OCI-LY3 (cell line): ENCODE measurements around the gene IGFBP4.

ENCODE experiments used
- EZH2phosphoT487 ChIP-seq: fragments of 200-600 bp; shearing (Covaris generic); IDR thresholded peaks from 2 replicates; pipeline ENCODE4 v1.6.1; 2018; ENCODE audit warnings: antibody characterized with exemption, mixed run types, low read depth
- TF ChIP-seq, protein P1 (sequence below): fragments of 200-600, 300-600 bp; sonication (generic); IDR thresholded peaks from 2 replicates; pipeline ENCODE4 v1.5.1; 2014; ENCODE audit warnings: antibody characterized with exemption, low read length, low read depth

DNA sequence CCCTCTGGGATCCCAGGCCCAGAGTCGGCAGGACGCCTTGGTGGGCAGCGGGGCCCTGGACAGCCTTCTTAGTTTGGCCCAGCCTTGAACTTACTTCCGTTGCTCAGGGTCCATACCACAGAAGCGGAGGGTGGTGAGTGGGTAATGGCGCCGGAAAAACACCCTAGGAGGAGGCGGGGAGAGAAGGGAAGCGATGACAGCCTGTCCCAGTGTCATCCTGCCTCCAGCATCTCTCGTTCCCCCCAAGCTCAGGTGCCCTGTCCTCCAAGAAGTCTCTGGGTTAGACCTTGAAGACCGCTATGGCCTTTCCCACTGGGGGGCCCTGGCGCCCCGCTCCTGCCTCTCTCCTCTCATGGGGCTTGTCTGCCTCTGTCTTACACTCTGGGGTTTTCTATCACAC, 35.2 kb downstream of the IGFBP4 start:
- TF ChIP-seq, protein P1, sequence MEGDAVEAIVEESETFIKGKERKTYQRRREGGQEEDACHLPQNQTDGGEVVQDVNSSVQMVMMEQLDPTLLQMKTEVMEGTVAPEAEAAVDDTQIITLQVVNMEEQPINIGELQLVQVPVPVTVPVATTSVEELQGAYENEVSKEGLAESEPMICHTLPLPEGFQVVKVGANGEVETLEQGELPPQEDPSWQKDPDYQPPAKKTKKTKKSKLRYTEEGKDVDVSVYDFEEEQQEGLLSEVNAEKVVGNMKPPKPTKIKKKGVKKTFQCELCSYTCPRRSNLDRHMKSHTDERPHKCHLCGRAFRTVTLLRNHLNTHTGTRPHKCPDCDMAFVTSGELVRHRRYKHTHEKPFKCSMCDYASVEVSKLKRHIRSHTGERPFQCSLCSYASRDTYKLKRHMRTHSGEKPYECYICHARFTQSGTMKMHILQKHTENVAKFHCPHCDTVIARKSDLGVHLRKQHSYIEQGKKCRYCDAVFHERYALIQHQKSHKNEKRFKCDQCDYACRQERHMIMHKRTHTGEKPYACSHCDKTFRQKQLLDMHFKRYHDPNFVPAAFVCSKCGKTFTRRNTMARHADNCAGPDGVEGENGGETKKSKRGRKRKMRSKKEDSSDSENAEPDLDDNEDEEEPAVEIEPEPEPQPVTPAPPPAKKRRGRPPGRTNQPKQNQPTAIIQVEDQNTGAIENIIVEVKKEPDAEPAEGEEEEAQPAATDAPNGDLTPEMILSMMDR = no peak
- no peak for TF ChIP-seq EZH2phosphoT487
